OCI-M1 (cell line): ENCODE measurements around the gene DIP2C.
"Not testable (repeated sequence)": the region's sequence is repeated elsewhere in the genome, so short reads cannot be mapped to it uniquely, and the experiment has no call there.

ENCODE experiments used
- DNase-seq: peaks from one replicate; lab custom pipeline; 2025; lab: John Stamatoyannopoulos, UW

DIP2C gene

GRCh38 chr10:351770-352334 lies 337.6 kb downstream of the DIP2C start:
- DNase-seq, result peak; percentile 21

GRCh38 chr10:350981-351501 lies 338.4 kb downstream of the DIP2C start:
- no peak for DNase-seq

GRCh38 chr10:349081-349480 lies 340.4 kb downstream of the DIP2C start:
- DNase-seq, result no peak

GRCh38 chr10:348456-348855 lies 341.0 kb downstream of the DIP2C start:
- no peak for DNase-seq

- not testable (repeated sequence) for DNase-seq
Measured at GRCh38 chr10:347774-348173, 341.7 kb downstream of the DIP2C start.

- DNase-seq, result not testable (repeated sequence)
Measured at GRCh38 chr10:347190-347589, 342.3 kb downstream of the DIP2C start.

GRCh38 chr10:344582-345200 lies 344.8 kb downstream of the DIP2C start:
- no peak for DNase-seq

GRCh38 chr10:343231-344220 lies 345.9 kb downstream of the DIP2C start:
- no peak for DNase-seq

- DNase-seq, result no peak
Measured at GRCh38 chr10:341081-341740, 348.3 kb downstream of the DIP2C start.

- no peak for DNase-seq
Measured at GRCh38 chr10:340646-341045, 348.8 kb downstream of the DIP2C start.

GRCh38 chr10:339038-339391 lies 350.5 kb downstream of the DIP2C start:
- no peak for DNase-seq

- no peak for DNase-seq
Measured at GRCh38 chr10:338171-339037, 351.1 kb downstream of the DIP2C start.

- no peak for DNase-seq
Measured at GRCh38 chr10:336247-336646, 353.2 kb downstream of the DIP2C start.

- DNase-seq, result no peak
Measured at GRCh38 chr10:335151-335800, 354.2 kb downstream of the DIP2C start.

GRCh38 chr10:331186-331585 lies 358.3 kb downstream of the DIP2C start:
- DNase-seq, result no peak

GRCh38 chr10:329361-330099 lies 359.9 kb downstream of the DIP2C start:
- peak; percentile 85 for DNase-seq

- no peak for DNase-seq
Measured at GRCh38 chr10:327889-328852, 361.3 kb downstream of the DIP2C start.

- no peak for DNase-seq
Measured at GRCh38 chr10:326894-327635, 362.4 kb downstream of the DIP2C start.
